Measurements from ENCODE around the gene TST.

TST gene

DNA sequence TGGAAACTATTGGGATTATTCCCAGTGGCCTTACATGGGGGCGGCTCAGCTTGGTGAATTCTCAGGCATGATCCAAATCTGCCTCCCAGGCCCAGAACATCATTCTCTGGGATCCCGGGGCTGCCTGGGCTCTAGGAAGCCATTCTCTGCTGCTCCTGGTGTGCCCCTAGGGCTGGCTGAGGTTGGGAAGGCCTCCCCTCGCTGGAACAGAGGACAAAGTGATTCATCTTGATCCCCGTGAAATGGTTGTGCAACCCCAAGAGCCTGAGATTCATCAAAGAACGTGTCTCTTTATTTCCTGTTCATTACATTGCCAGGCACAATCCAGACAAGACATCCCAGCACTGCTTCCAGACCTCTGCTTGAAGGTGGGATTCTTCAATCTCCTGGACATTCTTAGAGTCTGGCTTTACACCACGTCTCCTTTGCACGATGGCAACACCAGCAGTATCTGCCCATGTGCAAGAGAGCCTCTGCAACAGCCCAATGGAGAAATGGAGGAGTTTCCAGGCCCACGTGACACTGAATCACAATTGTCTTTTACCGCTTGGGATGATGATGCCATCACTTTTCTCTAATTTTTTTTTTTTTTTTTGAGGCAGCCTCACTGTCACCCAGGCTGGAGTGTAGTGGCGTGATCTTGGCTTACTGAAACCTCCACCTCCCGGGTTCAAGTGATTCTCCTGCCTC lies 52.3 kb downstream of the TST start:
- Histone ChIP-seq H4K20me1 (ENCODE audit: low read depth, low read length) (no peaks in the 10 kb centered on the region), H2AFZ (ENCODE audit: low read depth, low read length, severe bottlenecking) (no peak overlapping the region), H3F3A (ENCODE audit: insufficient read depth) (no peaks in the 10 kb centered on the region), H3K9ac (ENCODE audit: low read length) (no peak overlapping the region), H3K79me2 (ENCODE audit: insufficient read depth, low read length) (no peaks in the 10 kb centered on the region), H3K9me3 (ENCODE audit: insufficient read depth, low read length) (no peaks in the 10 kb centered on the region), H3K36me3 (ENCODE audit: low read length) (no peaks in the 10 kb centered on the region), H3K4me2 (ENCODE audit: low read depth, low read length, poor library complexity, severe bottlenecking) (no peak overlapping the region), H3K27me3 (ENCODE audit: low read length) (no peaks in the 10 kb centered on the region), H3K27ac (ENCODE audit: low read depth, low read length) (no peak overlapping the region), H3K4me3 (ENCODE audit: insufficient read depth, low read length, poor library complexity, severe bottlenecking) (no peak overlapping the region), H3K9me2 (replicated peaks; ENCODE audit: insufficient read depth, low read length) (no peaks in the 10 kb centered on the region)
- TF ChIP-seq, protein P1, sequence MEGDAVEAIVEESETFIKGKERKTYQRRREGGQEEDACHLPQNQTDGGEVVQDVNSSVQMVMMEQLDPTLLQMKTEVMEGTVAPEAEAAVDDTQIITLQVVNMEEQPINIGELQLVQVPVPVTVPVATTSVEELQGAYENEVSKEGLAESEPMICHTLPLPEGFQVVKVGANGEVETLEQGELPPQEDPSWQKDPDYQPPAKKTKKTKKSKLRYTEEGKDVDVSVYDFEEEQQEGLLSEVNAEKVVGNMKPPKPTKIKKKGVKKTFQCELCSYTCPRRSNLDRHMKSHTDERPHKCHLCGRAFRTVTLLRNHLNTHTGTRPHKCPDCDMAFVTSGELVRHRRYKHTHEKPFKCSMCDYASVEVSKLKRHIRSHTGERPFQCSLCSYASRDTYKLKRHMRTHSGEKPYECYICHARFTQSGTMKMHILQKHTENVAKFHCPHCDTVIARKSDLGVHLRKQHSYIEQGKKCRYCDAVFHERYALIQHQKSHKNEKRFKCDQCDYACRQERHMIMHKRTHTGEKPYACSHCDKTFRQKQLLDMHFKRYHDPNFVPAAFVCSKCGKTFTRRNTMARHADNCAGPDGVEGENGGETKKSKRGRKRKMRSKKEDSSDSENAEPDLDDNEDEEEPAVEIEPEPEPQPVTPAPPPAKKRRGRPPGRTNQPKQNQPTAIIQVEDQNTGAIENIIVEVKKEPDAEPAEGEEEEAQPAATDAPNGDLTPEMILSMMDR (IDR thresholded peaks at IDR 0.05; ENCODE audit: insufficient read depth, low read length, poor library complexity, severe bottlenecking), result no peak
- no peak for TF ChIP-seq EZH2phosphoT487 (conservative IDR thresholded peaks at IDR 0.05; ENCODE audit: low read length)

DNA sequence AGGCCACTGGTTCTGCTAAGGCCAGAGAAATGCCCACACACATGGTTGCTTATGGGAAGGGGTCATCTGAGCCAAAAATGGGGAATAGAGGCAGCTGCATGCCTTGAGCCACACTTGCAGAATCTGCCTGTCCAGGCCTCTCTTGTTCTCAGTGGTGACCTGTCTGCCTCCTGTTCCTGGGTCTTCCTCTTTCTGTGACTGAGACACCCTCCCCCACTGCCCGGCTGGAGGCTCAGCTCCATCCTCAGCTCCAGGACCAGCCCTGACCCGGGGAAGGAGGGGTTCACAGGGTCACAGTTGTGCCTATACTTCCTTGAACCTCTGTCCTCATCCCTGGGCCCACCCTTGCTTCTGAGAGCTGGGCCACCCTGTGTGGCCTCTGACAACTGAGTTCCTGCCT lies 53.6 kb downstream of the TST start:
- no peak overlapping the region for H3K9ac ChIP-seq (ENCODE audit: low read length)
- no peak overlapping the region for H2AFZ ChIP-seq (ENCODE audit: low read depth, low read length, severe bottlenecking)
- H3K9me2 ChIP-seq (replicated peaks; ENCODE audit: insufficient read depth, low read length), result no peaks in the 10 kb centered on the region
- H3F3A ChIP-seq (ENCODE audit: insufficient read depth), result no peaks in the 10 kb centered on the region
- H3K79me2 ChIP-seq (ENCODE audit: insufficient read depth, low read length), result no peaks in the 10 kb centered on the region
- H3K27me3 ChIP-seq (ENCODE audit: low read length), result no peaks in the 10 kb centered on the region
- no peak overlapping the region for H3K27ac ChIP-seq (ENCODE audit: low read depth, low read length)
- H3K9me3 ChIP-seq (ENCODE audit: insufficient read depth, low read length), result no peaks in the 10 kb centered on the region
- H3K4me3 ChIP-seq (ENCODE audit: insufficient read depth, low read length, poor library complexity, severe bottlenecking), result no peak overlapping the region
- no peaks in the 10 kb centered on the region for H4K20me1 ChIP-seq (ENCODE audit: low read depth, low read length)
- no peak overlapping the region for H3K4me2 ChIP-seq (ENCODE audit: low read depth, low read length, poor library complexity, severe bottlenecking)
- no peaks in the 10 kb centered on the region for H3K36me3 ChIP-seq (ENCODE audit: low read length)
- no peak for TF ChIP-seq EZH2phosphoT487 (conservative IDR thresholded peaks at IDR 0.05; ENCODE audit: low read length)
- TF ChIP-seq, protein P1 (IDR thresholded peaks at IDR 0.05; ENCODE audit: insufficient read depth, low read length, poor library complexity, severe bottlenecking), result no peak

DNA sequence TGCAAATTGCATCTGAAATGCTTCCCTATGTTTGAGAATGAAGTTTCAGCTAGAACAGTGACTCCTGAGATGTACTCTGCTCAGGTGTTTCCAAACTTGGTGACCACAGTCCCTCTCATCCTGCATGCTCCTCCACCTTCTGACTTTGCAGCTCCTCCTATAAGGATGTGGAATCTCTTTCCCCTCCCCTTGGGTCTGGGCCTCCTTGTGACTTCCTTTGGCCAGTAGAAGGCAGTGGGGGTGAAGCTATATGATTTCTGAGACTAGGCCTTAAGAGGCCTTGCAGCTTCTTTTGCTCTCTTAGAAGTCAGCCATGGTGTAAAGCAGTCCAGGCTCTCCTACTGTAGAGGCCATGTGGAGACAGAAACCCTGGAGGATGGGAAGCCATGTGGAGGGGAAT lies 55.1 kb downstream of the TST start:
- no peaks in the 10 kb centered on the region for H3K79me2 ChIP-seq (ENCODE audit: insufficient read depth, low read length)
- no peak overlapping the region for H3K27ac ChIP-seq (ENCODE audit: low read depth, low read length)
- no peaks in the 10 kb centered on the region for H3K9me2 ChIP-seq (replicated peaks; ENCODE audit: insufficient read depth, low read length)
- TF ChIP-seq, protein P1 (IDR thresholded peaks at IDR 0.05; ENCODE audit: insufficient read depth, low read length, poor library complexity, severe bottlenecking), result no peak
- TF ChIP-seq EZH2phosphoT487 (conservative IDR thresholded peaks at IDR 0.05; ENCODE audit: low read length), result no peak
- H3K4me2 ChIP-seq (ENCODE audit: low read depth, low read length, poor library complexity, severe bottlenecking), result no peak overlapping the region
- H3K4me3 ChIP-seq (ENCODE audit: insufficient read depth, low read length, poor library complexity, severe bottlenecking), result no peak overlapping the region
- no peaks in the 10 kb centered on the region for H4K20me1 ChIP-seq (ENCODE audit: low read depth, low read length)
- no peaks in the 10 kb centered on the region for H3K9me3 ChIP-seq (ENCODE audit: insufficient read depth, low read length)
- no peak overlapping the region for H2AFZ ChIP-seq (ENCODE audit: low read depth, low read length, severe bottlenecking)
- H3F3A ChIP-seq (ENCODE audit: insufficient read depth), result no peaks in the 10 kb centered on the region
- no peak overlapping the region for H3K9ac ChIP-seq (ENCODE audit: low read length)
- no peaks in the 10 kb centered on the region for H3K36me3 ChIP-seq (ENCODE audit: low read length)
- no peaks in the 10 kb centered on the region for H3K27me3 ChIP-seq (ENCODE audit: low read length)
